Thyroid gland (tissue), 4 donors: ENCODE measurements around the gene C1QTNF8. TPM values are rescaled to one million over a fixed set of nuclear protein-coding genes. Genes with fewer than 3 reads are reported as not detected.

Source experiments
- DNase-seq, 2 donors: peaks; one replicate each; pipeline ENCODE4 v3.0.0-alpha.2; 2019
- H3K27ac ChIP-seq, 3 donors: fragments of 200-600 bp; sonication (generic); 1 replicate in 2 of 3; 2 replicates in 1 of 3; pipeline ENCODE4 v1.5.1; 2016 to 2019; ENCODE audit warnings: mild to moderate bottlenecking in 1 of 3, moderate library complexity in 1 of 3
- H3K27me3 ChIP-seq: fragments of 200-600 bp; sonication (generic); one replicate; pipeline ENCODE4 v1.5.1; 2019
- H3K36me3 ChIP-seq, 2 donors: fragments of 200-600 bp; sonication (generic); one replicate each; pipeline ENCODE4 v1.5.1; 2016 to 2019
- H3K4me1 ChIP-seq, 2 donors: fragments of 200-600 bp; sonication (generic); one replicate each; pipeline ENCODE4 v1.5.1; 2017 to 2019
- H3K4me3 ChIP-seq, 3 donors: fragments of 200-600 bp; sonication (generic); replicated peaks in 1 of 3; 1 replicate in 2 of 3; 2 replicates in 1 of 3; pipeline ENCODE4 v1.5.1; 2016; ENCODE audit warnings: mild to moderate bottlenecking in 1 of 3
- H3K9me3 ChIP-seq: fragments of 200-600 bp; sonication (generic); one replicate; pipeline ENCODE4 v1.5.1; 2017
- CTCF ChIP-seq, 6 experiments: fragments of 200-600 bp in 3 of 6; fragments of 450-650 bp in 3 of 6; sonication (generic) in 3 of 6; IDR thresholded peaks; one replicate each; pipeline ENCODE4 v1.5.1; 2016 to 2019; ENCODE audit warnings: antibody characterized with exemption in 6 of 6, mild to moderate bottlenecking in 2 of 6, inconsistent platforms in 1 of 6, moderate library complexity in 1 of 6
- POLR2A ChIP-seq, 2 donors: fragments of 450-650 bp; IDR thresholded peaks; one replicate each; pipeline ENCODE4 v1.6.1; 2017; ENCODE audit warnings: antibody characterized with exemption in 2 of 2, mild to moderate bottlenecking in 2 of 2, moderate library complexity in 1 of 2
- WGBS, 2 donors: methylation state at CpG; one replicate each; pipeline ENCODE4 v1.1.5; 2017; 5-methylcytosine and 5-hydroxymethylcytosine counted together
- intact Hi-C: fragments of 100-400 bp; cut with DNase I; formaldehyde crosslinking; loops from one replicate; pipeline ENCODE4 v1.15.1; 2023
- total RNA-seq, 4 donors: library from RNA; depleted of rRNA; stranded (reverse); fragments of >200 nt; gene quantifications; one replicate each; pipeline ENCODE4 v1.2.3, GENCODE V29; 2016

Gene C1QTNF8
- total RNA-seq, 4 donors from 2014 or later = not detected

GRCh38 chr16:1127101-1127500, 31.1 kb upstream of the C1QTNF8 start:
- 38 to 51% methylated on average over 14 to 16 of the region's 16 CpGs for WGBS, 2 donors
- no peak for DNase-seq

GRCh38 chr16:1126586-1126985, 30.5 kb upstream of the C1QTNF8 start:
- intact Hi-C loops = no loop called here
- H3K27ac ChIP-seq = no peak overlapping the region
- TF ChIP-seq POLR2A (IDR thresholded peaks at IDR 0.05) (no peak), CTCF (IDR thresholded peaks at IDR 0.05) (no peak)
- WGBS, 2 donors = 43 to 63% methylated on average over 8 to 10 of the region's 10 CpGs
- H3K27me3 ChIP-seq = no peaks in the 10 kb centered on the region
- no peaks in the 10 kb centered on the region for H3K36me3 ChIP-seq
- no peak for DNase-seq
- H3K9me3 ChIP-seq = no peaks in the 10 kb centered on the region
- no peaks in the 10 kb centered on the region for H3K4me1 ChIP-seq
- H3K4me3 ChIP-seq = no peak overlapping the region

More at GRCh38 chr16:1127101-1127500, 31.1 kb upstream of the C1QTNF8 start:
- Histone ChIP-seq H3K36me3 (no peaks in the 10 kb centered on the region), H3K4me1 (no peaks in the 10 kb centered on the region), H3K9me3 (no peaks in the 10 kb centered on the region), H3K27me3 (no peaks in the 10 kb centered on the region), H3K4me3 (no peak overlapping the region), H3K27ac (no peak overlapping the region)
- TF ChIP-seq CTCF (IDR thresholded peaks at IDR 0.05) (no peak), POLR2A (IDR thresholded peaks at IDR 0.05) (no peak)
- intact Hi-C loops = no loop called here

GRCh38 chr16:1126044-1126443, 30.0 kb upstream of the C1QTNF8 start:
- intact Hi-C loops = no loop called here
- H3K36me3 ChIP-seq = no peaks in the 10 kb centered on the region
- H3K27me3 ChIP-seq = no peaks in the 10 kb centered on the region
- H3K27ac ChIP-seq = no peak overlapping the region
- TF ChIP-seq CTCF (IDR thresholded peaks at IDR 0.05) (no peak), POLR2A (IDR thresholded peaks at IDR 0.05) (no peak)
- DNase-seq = no peak
- H3K4me1 ChIP-seq = no peaks in the 10 kb centered on the region
- 53 to 76% methylated on average over 10 to 11 of the region's 17 CpGs for WGBS, 2 donors
- no peak overlapping the region for H3K4me3 ChIP-seq
- no peaks in the 10 kb centered on the region for H3K9me3 ChIP-seq

GRCh38 chr16:1125471-1125870, 29.4 kb upstream of the C1QTNF8 start:
- Histone ChIP-seq H3K27me3 (no peaks in the 10 kb centered on the region), H3K4me1 (no peaks in the 10 kb centered on the region), H3K27ac (no peak overlapping the region), H3K4me3 (no peak overlapping the region), H3K9me3 (no peaks in the 10 kb centered on the region), H3K36me3 (no peaks in the 10 kb centered on the region)
- DNase-seq = no peak
- 0 to 33% methylated on average over 1 of the region's 18 CpGs for WGBS, 2 donors
- TF ChIP-seq POLR2A (IDR thresholded peaks at IDR 0.05) = no peak
- no peak for TF ChIP-seq CTCF (IDR thresholded peaks at IDR 0.05)
- intact Hi-C loops = no loop called here

- intact Hi-C loops = no loop called here
- no peaks in the 10 kb centered on the region for H3K27me3 ChIP-seq
- 90 to 94% methylated on average over 6 to 7 of the region's 11 CpGs for WGBS, 2 donors
- H3K9me3 ChIP-seq = no peaks in the 10 kb centered on the region
- TF ChIP-seq CTCF (IDR thresholded peaks at IDR 0.05) (no peak), POLR2A (IDR thresholded peaks at IDR 0.05) (no peak)
- no peaks in the 10 kb centered on the region for H3K4me1 ChIP-seq
- H3K27ac ChIP-seq = no peak overlapping the region
- no peak overlapping the region for H3K4me3 ChIP-seq
- no peak for DNase-seq
- no peaks in the 10 kb centered on the region for H3K36me3 ChIP-seq
Measured at GRCh38 chr16:1124795-1125194, 28.8 kb upstream of the C1QTNF8 start.
